ENCODE data around the gene BCO1.

- no peak for TF ChIP-seq PPARA (CRISPR knock-in tag; IDR thresholded peaks at IDR 0.05; ENCODE audit: borderline replicate concordance)
- no peak for TF ChIP-seq ZC3H10 (CRISPR knock-in tag; IDR thresholded peaks at IDR 0.05)
- no peak for TF ChIP-seq ESRRG (CRISPR knock-in tag; IDR thresholded peaks at IDR 0.05)
- no peak for TF ChIP-seq TOX (CRISPR knock-in tag; IDR thresholded peaks at IDR 0.05; ENCODE audit: borderline replicate concordance)
- no peak for TF ChIP-seq ISL1 (CRISPR knock-in tag; IDR thresholded peaks at IDR 0.05)
- TF ChIP-seq ZFP3 (CRISPR knock-in tag; IDR thresholded peaks at IDR 0.05), result no peak
- TF ChIP-seq PATZ1 (CRISPR knock-in tag; IDR thresholded peaks at IDR 0.05; ENCODE audit: borderline replicate concordance), result no peak
- TF ChIP-seq CREB5 (CRISPR knock-in tag; IDR thresholded peaks at IDR 0.05; ENCODE audit: low read depth), result no peak
- no peak for TF ChIP-seq ZFP30 (CRISPR knock-in tag; IDR thresholded peaks at IDR 0.05)
- no peak for TF ChIP-seq SNAI2 (CRISPR knock-in tag; IDR thresholded peaks at IDR 0.05)
- TF ChIP-seq TCF4 (CRISPR knock-in tag; IDR thresholded peaks at IDR 0.05; ENCODE audit: borderline replicate concordance), result no peak
- no peak for TF ChIP-seq TSHZ2 (CRISPR knock-in tag; IDR thresholded peaks at IDR 0.05)
Observed at GRCh38 chr16:81315271-81316175, 77.0 kb downstream of the BCO1 start.
